Measurements from ENCODE around the gene CCDC167.
A peak's percentile ranks its signal among the peaks of the same experiment; 100 is the strongest.

Gene CCDC167

DNA sequence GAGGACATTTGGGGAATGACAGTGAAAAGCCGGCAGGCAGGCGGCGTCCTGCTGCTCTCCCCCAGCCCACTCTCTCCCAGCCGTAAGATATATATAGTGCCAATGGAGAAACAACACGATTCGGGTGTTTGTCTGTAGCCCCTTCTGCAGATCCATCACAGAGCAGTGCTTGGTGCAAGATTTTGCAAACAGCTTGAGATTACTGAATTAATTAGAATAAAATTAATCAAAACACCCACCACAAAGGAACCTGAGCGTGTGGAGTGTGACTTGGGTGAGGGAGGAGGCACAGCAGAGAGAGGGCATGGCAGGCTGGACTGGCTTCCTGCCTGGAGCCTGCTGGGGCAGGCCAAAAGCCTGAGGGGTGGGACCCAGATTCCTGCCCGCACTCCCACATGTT lies 28.8 kb upstream of the CCDC167 start:
- DNase-seq = no peak

DNA sequence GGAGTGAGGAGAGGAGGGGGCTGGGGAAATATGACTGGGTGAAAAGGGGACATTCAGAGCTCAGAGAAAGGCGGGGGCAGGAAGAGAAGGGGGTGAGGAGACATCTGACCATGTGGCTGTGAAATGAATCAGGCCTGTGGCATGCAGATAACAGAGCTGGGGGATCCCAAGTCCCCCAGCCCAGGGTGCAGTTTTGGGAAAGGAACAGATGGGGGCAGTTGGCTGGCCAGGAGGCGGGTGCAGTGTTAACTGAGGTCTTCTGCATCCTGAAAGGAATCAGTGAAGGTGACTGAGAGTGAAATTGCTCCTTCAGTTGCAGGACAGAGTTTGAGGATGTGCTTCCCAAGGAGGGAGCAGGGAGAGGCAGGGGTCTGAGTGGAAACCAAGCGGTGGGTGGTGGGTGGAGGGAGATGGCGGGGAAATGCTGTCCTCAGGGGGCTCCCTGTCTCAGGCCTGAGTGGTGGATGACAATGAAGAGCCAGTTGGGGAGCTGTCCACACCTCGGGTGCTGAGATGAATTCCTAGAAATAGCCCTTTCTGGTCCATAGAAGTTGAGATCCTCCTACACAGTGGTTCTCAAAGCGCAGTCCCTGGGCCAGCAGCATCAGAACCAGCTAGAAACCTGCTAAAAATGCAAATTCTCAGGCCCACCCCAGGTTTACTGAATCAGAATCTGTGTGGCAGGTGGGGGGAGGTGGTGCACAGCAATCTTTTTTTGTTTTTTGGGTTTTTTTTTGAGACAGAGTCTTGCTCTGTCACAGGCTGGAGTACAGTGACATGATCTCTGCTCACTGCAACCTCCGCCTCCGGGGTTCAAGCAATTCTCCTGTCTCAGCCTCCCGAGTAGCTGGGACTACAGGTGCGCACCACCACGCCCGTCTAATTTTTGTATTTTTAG lies 26.0 kb upstream of the CCDC167 start:
- DNase-seq = no peak

DNA sequence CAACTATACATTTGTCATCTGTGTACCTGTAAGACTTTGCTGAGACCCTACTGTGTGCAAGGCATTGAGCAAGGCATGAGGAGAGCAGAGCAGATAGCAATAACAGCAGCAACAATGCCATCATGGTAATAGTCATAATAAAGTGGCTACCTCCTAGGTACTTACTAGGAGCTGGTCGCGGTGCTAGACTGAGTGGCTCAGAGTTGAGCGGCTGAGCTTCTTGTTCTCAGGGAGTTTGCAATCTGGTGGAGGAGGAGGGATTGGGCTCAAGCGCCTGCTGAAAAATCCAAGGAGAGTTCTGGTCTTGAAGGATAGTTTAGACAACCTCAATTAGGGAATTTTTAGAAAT lies 25.3 kb upstream of the CCDC167 start:
- DNase-seq = no peak

DNA sequence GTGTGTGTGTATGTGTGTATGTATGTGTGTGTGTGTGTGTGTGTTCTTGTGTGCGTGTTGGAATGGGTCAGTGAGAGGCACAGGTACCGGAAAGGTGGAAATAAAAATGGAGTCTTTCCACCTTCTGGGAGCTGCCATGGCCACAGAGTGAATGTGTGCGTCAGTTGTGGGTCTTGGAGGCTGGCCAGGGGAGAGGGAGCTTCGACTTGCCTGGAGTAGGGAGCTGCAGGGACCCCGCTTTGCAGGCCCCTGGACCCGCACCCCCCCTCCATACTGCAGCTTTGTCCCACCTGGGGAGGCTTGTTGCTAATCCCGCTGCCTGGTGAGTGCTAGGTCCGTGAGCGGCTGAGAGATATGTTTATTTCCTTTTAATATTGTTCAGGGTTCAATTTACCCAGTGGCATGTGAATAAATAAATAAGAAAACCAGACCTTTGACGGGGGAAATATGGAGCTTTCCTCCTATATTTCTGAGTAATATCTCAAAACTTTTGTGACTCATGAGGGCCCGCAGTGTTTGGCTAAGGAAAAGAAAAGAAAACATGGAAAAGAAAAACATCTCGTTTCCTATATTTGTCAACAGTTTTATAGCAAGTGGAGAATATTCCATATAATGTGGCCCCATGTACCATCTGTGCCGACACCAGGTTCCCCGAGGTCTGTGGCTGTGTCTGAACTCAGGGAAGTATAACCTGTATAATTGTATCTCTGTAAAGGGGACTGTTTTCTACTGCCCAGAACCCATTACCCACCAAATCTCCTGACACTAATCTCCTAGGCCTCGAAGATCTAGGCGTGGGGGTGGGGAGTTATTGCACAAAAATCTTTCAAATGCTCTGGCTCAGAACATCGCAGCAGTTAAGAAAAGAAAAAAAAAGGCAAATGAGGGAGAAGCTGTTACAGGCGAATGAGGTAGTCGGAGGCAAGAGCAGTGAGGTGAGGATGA lies 24.6 kb upstream of the CCDC167 start:
- no peak for DNase-seq

DNA sequence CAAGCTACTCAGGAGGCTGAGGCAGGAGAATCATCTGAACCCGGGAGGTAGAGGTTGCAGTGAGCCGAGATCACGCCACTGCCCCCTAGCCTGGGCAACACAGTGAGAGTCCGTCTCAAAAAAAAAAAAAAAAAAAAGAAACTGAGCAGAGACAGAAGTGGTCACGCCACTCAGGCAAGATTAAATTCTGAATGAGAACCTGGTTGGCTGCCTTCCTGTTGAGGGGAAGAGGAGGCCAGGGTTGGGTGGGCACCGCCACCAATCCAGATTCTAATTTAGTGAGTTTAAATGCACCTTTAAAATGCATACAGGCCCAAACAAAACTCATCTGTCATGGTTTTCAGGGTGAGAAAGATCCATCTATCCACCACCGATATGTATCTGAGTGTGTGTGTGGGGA lies 23.7 kb upstream of the CCDC167 start:
- no peak for DNase-seq

DNA sequence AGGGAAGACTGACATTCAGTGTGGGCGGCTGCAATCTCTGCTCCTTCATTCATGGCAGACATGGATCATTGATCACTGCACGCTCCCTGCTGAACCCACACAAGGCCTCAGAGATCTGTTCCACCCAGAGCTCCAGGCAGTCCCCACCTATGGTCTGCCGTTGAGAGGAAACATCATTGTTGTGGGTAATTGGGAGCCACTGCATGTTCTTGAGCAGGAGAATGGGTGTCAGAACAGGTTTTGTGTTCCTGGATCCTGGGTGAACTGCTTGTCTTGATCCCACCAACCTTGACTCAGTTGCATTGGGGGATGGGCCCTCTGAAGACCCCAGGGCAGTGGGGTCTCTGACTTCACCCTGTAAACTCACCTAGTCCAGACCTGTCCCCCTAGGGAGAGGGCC lies 23.1 kb upstream of the CCDC167 start:
- DNase-seq = no peak

DNA sequence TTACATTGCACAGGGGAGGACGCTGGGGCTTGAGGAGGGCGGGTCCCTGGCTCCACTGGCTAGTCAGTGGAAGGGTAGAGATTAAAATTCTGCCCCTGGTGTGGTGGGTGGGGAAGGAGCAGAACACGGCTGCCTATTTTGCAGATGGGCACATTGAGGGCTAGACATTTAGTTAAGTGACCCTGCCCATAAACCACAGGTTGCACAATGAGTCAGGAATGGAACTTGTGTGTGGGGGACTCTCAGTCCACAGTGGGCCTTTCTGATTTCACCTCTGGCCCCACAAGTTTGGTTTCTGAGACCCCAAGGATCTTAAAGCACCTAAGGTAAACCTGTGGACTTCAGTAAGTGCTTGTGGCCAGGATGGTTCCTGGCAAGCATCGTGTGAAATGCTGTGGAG lies 22.0 kb upstream of the CCDC167 start:
- no peak for DNase-seq

DNA sequence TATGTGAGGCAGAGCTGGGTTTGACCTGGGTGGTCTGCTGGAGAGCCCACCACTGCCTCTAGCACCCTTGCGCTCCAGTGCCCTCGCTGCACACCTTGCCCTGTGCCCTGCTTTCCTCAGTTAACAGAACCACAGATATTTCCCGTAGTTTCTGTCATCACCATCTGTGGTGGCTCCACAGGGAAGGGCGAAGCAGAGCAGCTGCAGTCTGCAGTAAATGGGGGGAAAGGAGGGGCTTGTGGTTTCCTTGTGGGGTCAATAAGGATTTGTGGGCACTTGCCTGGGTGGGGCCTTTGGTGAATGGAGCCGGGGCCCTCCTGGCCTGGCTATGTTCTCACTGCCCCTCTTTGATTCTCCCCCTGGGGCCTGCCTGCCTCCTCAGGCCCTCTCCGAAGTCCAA lies 21.2 kb upstream of the CCDC167 start:
- DNase-seq = no peak

DNA sequence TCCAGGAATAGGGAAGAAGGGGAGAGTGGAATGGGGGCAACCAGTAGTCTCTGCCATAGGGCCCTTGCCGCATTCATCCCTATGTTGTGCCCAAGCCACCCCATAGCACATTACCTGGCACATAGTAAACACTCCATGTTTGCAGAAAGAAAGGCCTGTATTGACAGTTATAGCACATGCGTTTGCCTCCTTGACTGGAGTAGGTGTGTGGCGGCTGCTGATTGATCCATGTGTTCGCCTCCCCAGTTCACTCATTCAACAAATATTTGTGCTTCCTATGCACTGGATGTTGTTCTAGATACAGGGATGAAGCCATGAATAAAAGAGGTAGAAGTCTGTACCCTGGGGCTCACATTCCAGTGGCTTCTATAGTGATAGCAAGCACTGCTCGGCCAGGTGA lies 19.8 kb upstream of the CCDC167 start:
- DNase-seq = no peak

DNA sequence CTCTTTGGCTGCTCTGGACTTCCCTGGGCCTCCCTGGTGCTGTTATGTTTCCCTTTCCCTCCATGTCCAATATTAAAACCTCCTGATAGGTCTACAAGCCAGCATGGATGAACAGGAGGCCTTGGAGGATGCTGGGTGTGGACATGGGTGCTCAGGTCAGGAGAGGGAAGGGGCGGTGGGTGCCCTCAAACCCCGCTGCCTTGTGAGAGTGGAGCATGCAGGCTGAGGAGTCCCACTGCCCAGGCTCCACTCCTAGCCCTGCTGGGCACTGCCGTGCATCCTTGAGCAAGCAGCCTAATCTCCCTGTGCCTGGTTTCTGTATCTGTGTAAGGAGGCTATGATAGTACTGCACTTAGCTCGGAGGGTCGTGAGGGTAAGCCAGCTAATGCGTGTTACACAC lies 18.4 kb upstream of the CCDC167 start:
- DNase-seq = no peak

DNA sequence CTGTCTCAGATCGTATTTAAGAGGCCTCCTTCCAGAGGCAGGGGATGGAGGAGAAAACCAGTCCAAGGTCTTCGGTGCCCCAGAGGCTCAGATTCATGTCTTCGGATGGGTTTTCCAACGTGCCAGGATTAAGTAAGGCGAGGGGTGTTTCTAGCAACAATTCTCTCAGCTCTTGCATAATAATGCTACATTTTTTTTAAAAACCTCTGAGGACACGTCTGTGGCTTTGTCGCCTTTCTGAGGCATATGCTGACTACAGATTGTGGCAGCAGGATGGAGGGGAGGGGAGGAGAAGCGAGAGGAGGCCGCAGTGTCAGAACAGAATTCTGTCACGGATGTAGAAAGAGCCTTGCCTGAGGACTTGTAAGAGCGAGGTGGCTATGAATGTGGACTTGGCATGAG lies 17.7 kb upstream of the CCDC167 start:
- DNase-seq = no peak

DNA sequence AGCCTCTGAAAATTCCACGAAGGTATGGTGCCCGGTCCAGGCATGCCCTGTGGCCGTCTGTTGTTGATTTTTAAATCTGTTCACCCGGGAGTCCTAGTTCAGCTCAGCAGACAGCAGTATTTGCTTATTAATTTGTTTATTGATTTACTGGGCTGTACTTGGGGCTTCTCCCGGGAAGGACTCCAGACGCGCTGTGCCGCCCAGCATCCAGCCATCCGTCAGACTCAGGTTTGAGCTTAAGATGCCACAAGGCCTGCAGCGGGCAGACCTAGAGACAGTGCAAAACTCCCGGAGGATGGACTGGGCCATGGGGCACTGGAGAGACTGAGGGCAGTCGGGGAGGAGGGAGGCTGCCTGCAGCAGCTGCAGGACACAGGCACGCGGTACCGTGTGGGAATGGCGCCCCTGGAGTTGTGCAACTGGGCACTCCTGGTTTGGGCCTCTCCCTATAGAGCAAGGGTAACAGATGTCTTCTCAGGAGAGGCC lies 17.3 kb upstream of the CCDC167 start:
- DNase-seq = no peak

DNA sequence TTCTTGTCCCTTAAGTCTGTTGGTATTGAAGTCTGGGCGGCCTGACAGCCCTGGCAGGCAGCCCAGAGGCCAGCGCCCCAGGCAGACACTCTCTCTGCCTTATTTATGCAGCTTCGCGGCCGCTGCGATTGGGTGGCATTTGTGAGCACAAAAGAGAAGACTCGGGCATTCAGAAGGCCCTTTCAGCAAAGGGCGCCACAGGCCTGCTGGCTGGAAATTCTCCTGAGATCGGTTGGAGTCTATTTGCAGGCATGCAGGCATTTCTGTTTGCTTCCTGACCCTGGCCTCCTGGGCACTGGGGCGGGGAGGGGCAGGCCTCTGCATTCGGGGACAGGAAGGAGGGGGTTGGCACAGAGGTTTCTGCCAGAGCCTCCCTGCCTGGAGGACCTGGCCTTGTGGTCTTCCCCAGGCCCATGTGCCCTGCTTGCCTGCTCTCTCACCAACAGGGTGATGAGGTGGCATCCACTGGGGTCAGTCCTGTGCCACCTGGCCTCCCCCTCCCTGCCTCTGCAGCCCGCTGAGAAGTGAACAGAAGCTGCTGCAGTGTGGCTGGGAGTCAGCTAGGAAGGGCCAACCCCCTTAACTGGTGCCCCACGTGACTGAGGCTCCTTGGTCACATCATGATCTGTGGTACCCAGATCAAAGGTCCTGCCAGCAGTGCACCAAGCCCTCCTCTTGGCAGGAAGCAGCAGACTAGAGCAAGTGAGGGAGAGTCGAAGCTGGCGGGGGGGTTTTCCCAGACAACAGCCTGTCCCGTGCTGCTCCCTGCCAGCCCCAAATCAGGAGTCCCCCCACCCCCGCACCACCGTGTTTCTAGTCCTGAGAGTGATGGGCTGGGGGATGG lies 16.6 kb upstream of the CCDC167 start:
- peak; percentile 43 to 65 for DNase-seq

DNA sequence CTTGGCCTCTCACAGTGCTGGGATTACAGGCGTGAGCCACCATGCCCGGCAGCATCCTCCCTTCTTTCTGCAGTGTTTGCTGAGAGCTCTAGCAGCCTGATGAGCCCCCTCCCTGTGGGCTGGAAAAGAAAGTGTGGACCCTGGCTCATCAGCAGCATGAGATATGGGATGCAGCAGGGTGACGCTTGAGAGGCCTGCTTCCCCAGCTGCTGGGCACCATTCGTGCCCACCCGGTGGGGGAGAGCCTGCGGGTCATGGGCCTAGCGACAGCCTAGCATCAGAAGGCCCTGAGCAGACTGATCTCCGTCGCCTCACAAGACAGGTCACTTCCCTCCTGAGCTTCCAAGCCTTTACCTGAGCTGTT lies 16.0 kb upstream of the CCDC167 start:
- DNase-seq = no peak

DNA sequence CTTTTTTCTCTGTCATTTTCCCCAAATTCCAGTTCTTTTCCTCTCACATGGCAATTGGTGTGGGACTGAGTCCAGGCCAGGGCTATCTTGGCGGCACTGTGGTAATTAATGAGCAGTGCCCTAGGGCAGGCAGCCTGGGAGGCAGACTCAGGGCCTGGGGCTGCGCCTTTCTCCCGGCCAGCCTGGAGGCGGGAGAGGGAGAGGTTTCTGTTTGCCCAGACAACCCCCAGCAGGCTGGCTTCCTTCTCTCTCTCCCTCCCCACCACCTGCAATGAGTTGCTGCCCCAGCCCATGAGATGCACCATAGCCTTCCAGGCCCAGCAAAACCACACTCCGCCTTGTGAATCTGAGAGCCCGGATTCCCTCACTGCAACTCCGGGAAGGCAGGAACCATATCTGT lies 15.1 kb upstream of the CCDC167 start:
- DNase-seq = no peak

DNA sequence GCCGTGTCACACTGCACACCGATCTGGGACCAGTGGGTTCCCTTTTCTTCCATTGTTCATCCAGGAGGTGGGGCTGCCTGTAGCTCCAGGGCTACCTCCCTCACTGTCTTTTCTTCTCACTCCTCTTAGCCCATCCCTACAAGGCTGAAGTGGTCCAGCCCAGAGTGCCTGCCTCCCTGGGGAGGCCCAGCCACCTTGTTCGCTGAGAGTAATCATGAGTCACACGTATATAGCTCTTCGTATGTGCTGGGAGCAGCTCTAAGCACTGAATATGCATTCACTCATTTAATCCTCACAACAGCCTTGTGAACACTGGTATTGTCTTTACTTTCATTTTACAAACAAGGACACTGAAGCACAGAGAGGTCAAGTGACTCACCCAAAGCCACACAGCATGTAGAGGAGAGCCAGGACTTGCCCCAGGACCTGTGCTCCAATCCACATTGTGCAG lies 14.7 kb upstream of the CCDC167 start:
- DNase-seq = no peak

DNA sequence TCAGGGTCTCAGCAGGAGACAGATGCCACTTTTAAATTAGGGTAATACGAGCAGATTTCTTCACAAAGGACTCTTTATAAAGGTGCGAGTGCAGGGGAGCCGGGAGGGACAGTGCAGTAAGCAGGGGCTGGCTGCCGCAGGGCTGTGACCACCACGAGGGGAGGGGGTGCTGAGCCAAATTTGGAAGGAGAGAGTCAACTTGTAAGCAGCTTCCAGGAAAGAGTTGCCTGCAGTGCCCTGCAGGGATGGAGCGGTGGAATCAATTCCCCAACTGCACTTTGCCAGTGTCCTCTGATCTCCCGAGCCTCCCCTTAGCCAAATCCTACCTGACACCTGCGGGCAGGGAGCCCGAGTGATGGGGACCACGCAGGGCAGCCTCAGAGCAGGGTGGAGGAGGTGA lies 13.9 kb upstream of the CCDC167 start:
- DNase-seq = no peak

DNA sequence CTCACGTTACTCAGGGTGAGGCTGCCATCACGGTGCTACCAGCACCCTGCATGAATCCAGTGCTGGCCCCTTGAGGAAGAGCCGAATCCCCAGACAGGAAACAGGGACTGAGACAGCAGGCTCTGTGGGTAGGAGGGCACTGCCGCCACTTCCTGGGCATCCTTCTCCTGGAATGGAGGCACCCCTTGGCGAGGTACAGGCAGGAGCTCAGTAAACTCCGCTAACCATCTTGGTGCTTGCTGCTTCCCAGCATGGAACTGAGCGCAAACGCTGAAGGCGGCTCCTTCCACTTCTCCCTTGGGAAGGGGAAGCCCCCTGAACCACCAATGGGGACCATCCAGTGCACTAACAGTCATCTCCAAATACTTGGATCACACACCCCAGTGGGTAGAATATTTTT lies 13.5 kb upstream of the CCDC167 start:
- DNase-seq = no peak

DNA sequence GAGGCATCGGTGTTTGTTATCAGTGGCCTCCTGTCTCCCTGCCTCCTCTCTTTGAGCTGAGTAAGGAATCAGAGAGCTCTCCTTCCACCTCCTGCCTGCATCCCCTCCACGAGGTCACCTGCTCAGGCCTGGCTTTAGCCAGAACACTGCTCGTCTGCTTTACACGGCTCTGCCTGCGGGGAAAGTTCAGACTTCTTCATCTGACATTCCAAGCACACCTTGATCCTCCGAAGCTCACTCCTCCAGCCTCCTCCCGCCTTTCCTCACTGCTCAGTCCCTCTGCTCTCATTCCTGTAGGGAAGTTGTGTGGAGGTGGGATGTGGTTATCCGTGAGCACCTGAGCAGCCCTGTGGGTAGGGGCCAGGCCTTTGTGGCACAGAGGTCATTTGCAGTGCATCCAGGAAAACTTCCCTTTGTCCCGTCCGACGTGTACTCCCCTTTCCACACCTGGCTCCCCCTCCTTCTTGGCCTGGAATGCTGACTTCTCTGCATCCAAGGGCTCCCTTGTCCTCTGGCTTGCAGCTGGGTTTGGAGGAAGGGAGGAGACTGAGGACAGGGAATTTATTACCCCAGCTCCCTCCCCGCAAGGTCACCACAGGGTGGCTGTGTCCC lies 12.8 kb upstream of the CCDC167 start:
- DNase-seq = no peak

DNA sequence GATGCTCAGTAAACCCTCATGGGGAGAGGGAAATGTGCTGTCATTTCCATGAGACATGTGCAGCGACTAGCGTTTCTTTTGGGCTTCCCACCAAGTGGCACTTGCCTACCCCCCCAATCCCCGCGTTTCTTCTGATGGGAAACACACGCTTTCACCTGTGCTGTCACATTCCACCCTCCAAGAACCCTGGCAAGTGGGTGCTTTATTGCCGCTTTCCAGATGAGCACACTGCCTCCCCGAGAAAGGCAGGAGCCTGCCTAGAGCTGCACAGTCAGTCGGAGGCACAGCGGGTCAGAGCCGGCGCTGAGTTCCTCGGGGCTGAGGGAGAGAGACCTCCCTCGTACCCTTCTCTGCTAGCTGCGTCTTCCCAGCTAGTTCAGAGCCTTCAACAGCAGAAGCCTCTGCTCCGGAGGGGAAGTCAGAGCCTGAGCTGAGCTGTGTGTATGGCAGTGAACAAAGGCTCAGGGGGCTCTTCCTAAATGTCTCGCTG lies 12.3 kb upstream of the CCDC167 start:
- DNase-seq = no peak

DNA sequence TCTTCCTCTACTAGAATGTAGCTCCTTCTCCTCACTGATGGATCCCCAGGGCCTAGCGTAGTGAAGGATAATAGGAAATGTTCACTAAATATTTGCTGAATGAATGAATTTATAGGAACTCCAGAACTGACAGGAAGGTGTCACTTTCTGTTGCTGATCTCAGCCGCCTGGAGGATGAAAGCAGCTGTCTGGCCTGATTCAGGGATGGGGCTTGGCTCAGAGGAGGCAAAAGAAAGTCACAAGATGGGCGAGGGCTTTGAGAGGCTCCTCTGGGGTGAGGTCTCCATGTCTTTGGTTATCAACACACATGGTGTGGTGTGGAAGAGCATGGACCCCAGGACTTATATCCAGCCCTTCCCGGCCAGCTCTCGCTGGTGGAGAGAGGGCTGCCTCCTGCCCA lies 11.5 kb upstream of the CCDC167 start:
- DNase-seq = no peak

DNA sequence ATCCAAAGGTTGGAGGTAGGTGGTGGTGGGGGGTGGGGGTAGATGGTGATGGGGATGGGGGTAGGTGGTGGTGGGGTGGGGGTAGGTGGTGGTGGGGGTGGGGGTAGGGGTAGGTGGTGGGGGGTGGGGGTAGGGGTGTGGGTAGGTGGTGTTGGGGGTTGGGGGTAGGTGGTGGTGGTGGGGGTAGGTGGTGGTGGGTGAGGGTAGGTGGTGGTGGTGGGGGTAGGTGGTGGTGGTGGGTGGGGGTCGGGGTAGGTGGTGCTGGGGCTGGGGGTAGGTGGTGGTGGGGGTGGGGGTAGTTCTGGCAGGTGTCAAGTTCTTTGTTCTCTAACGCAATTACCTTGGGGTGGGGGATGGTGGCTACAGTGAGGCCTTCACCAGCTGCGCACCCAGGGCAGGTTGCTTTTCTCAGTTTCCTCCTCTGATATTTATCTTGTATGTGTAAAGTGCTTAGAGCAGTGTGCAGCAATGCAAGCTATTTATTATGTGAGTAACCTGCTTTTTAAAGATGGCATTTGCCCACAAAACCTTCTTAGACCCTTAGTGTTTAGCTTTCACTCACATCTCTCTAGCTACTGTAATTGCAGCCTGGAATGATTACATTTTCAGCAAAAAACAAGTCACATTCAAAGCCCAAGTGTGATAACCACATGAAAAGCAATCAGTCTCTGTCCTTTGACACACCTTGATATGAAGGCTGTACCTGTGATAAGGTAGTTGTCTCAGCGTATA lies 8.2 kb upstream of the CCDC167 start:
- no peak for DNase-seq

Measured in hippocampal formation (tissue), 2 donors.